HG02840 (cell line): ENCODE results near the gene RAD51AP2.
"Not testable (repeated sequence)": the region's sequence is repeated elsewhere in the genome, so short reads cannot be mapped to it uniquely, and the experiment has no call there.

ENCODE experiments used
- ATAC-seq: cut with Tn5 transposase; IDR thresholded peaks from one replicate; pipeline ENCODE4 v1.9.1; 2021; ENCODE audit warnings: mild to moderate bottlenecking, moderate library complexity, moderate number of reproducible peaks; ENCODE audit not compliant: unreplicated experiment, low FRiP score

Gene RAD51AP2

DNA sequence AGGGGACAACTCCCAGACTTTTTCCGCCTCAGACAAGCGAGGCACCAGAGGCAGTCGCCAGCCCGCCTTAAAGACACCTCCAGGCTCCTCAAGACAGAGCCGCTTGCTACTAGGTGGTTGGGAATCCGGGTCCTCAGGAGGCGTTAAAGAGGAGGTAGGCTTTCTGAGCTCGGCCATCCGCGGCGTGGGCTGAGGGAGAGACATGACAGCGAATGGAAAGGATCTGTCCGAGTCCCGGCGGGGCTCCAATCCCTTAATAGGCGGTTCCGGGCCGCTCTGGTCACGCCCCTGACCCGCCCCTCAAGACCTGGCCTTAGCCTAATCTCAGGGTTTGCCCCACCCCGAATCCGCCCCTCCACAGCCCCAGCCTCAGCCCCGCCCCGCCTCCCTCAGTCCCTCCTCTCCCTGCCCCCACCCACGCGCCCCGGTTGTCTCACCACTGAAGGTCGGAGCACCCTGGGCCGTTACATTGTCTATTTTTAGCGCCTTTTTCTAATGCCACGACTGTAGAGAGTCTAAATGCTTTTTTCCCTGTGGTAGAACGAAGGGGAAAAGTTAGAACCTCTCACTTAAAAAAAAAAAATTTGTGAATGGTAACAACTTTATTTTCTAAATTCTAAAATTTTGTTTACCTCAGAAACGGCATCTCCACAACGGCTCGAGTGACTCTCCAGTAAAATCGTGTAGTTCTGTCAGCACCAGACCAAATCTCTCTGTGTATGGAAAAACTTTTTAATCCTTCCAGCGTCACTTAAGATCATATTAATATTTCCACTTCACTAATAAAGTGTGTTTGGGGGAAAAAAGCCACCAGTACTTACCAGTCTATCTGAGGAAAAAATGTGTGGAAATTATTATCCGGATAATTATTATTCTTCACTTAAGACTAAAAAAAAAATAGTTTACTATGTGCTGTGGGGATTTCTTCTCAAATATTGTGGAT lies at the start of gene RAD51AP2:
RAD51AP2 (minus strand) TSS at position 229 of the 943 bp plus-strand sequence; CDS start at position 204, 25 bp downstream.
- ATAC-seq = peak; percentile 78

DNA sequence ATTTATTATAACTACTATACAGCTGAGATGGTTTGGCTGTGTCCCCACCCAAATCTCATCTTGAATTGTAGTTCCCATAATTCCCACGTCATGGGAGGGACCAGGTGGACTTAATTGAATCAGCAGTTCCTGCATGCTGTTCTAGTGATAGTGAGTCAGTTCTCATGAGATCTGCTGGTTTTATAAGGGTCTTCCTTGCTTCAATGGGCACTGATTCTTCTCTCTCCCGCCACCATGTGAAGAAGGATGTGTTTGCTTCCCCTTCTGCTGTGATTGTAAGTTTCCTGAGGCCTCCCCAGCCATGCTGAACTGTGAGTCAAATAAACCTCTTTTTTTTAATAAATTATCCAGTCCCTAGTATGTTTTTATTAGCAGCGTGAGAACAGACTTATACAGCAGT lies 47.5 kb upstream of the RAD51AP2 start:
- ATAC-seq = not testable (repeated sequence)

DNA sequence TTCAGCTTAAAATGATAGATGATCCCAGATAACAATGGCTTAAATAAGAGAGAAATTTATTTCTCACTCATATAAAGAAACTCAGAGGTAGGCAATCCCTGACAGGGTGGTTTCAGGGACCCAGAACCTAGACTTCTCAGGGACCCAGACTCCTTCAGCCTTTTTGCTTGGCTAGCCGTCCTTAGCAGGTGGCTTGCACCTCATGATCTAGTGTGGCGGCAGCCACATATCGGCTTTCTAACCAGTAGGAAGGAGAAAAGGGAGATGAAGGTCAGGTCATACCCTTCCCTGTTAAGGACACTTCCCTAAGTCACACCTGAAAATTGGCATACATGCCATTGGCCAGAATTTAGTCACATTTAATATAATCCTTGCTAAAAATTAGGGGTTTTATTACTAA lies 40.6 kb upstream of the RAD51AP2 start:
- no peak for ATAC-seq

DNA sequence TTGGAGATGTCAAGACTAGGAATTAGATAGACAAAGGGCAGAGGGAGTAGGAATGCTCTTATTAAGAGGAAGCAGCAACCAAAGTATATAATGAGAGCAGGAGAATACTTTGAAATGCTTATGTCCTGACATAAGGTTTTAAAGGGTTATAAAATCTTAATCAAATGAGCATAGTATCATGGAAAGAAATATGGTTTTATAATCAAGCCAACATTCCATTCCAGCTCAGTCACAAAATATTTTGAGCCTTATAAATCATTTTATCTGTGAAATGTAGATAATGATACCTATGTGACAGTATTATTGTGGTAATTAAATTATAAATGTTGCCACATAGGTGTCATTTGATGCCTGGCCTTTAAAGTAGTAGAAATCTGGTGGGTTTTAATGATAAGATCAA lies 39.8 kb upstream of the RAD51AP2 start:
- ATAC-seq = no peak

DNA sequence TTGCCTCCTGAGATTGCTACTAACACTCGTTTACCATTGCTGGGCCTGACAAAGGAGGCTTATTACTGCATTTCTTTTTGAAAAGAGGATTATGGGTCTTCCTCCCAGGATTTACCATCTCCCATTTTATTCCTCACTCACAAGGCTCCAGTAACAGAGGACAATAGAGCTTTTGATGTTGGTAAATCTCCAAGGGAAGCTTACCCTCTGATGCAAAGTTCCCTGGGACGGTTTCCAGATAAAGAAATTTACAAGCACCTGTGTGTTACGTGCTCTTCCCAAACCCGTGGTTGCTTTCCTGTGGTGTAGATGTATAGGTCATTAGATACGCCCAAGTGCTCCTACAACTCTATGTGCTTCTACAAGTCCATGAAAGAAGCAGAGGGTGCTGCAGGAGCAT lies 39.4 kb upstream of the RAD51AP2 start:
- no peak for ATAC-seq

DNA sequence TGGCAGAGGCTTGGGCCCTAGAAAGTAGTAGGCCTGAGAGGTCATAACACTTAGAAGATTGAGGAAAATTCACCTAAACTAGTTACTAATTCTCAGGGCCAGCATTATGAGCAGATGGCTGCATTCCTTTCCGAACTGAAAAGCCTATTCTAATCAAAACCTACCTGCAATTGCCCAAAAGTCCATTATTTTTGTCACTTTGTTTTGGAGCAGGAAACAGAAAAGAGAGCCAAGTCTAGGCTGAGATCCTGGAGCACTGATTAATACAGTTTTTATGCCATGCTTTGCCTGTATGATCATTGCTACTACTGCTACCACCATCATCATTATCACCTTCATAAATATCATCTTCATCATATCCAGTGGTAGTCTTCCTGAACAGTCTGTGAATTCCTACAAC lies 36.9 kb upstream of the RAD51AP2 start:
- no peak for ATAC-seq

DNA sequence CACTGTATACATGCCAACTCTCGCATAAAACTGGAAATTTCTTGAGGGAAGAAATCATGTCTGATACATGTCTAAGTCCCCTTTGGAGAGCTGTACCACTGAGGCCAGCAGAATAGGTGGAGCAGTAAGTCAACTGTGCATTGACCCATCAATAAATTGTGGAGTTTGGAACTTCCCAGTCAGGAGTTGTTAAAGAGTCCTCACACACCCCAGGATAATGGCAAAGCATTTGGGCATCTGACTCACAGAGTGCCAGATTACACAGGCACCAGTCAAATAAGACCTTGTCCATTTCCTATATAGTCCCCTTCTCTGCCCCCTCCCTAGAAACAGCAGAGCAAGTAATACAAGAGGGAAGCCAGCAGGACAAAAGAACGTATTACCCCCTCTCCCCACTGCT lies 32.7 kb upstream of the RAD51AP2 start:
- no peak for ATAC-seq

DNA sequence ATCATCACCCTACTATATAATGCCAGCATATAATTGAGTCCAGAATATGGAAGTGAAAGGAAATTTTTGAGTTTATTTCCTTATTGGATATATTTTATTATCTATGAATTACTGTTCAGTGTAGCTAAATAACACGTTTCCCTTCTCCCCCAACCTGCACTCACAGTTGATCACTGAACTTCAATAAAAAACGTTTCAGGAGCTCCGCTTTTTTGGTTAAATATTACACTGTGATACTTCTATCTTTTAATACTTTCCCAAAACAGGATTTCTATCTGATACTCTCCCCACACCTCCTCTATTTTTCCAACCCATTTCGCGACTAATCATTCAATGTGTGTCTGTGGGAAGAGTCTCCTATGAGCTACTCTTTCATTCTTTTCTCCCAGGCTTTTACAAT lies 29.5 kb upstream of the RAD51AP2 start:
- ATAC-seq = no peak

DNA sequence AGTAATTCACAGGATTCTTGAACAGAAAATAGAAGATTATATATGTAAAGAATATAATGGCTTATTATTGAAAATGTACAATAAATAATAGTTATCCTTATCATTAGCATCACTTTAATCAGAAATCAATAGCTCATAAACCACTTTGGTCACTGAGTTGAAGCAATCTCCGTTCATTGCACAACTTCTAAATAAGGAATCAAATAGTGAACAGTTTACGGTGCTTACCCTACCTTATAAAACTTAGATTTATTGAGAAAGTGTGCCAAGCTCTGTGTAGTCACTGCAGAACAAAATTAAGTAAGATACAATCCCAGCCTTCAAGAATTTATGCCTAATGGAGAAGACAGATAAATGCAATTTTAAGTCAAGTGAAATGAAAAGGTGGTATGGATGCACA lies 29.0 kb upstream of the RAD51AP2 start:
- ATAC-seq = no peak

DNA sequence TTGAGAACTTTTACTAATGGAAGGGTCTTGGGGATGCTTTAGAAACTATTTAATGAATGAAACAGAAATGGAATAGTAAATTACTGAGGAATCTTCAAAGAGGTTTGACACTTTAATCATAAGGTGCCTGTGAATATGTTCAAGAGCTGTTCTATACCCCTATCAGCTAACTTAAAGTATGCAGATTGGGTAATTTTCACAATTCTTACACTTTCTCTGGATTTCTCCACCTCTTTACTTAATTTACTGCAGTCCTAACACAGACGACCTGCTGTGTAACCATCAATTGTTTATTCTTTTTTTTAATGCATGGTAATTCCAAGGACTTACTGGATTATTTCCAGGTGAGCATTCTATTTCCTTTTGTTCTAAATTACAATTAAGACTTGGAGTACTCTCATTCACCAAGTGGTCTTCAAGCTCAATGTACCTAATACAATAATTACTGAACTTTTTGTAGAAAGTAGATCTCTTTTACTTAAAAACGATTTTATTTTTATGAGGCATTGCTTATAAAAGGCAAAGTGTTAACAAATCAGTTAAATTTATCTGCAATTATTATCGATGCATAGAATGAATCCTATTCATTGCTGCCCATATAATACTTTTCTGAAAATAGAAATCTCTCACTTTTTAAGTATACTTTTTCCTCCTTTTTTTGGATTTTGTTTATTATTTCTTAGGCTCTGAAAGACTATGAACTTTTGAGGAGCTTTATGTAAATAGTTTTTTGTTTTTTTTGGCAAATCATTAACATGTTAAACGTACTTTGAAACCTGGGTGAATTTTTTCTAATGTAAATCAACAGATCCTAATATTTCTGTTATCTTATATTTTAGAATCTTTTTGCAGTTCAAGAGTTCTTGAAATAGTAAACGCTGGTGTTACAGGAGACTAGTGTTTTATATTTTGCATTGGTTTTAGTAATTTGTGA lies 27.7 kb upstream of the RAD51AP2 start:
- ATAC-seq = no peak

DNA sequence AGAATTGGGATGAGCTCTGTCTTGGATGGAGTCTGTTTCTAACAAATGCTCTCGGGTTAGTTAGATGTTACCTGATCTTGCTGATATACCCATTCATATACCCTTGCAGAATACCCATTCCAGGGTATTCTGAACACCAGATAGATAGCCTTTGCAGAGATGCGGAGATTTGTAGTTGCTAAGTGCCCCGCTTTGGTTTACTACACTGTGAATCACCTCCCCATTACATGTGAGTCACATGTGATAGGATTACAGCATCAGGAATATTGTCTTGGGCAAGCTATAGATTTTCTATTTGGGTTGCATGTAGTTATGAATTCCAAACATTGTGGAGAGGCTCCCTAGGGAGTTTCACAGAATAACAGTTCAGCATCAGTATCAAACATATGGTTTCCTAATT lies 26.0 kb upstream of the RAD51AP2 start:
- ATAC-seq = no peak

DNA sequence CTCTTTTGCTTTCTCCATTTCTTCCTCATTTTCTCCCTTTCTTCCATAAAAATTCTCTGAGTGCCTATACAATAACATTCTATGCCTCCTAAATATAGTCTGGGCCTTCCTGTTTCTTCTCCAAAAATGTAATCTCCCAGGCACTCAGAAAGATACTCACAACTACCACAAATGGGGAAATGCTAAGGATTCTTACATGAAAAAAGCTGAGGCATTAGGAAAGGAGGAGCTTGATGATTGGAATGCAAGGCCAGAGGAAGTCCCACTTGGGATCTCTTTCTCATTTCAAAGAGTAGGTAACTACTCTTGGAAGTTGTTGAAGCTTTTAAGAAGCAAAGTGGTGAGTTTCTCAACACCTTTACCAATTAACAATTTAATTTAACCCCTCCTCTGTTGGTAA lies 25.6 kb upstream of the RAD51AP2 start:
- ATAC-seq = no peak

DNA sequence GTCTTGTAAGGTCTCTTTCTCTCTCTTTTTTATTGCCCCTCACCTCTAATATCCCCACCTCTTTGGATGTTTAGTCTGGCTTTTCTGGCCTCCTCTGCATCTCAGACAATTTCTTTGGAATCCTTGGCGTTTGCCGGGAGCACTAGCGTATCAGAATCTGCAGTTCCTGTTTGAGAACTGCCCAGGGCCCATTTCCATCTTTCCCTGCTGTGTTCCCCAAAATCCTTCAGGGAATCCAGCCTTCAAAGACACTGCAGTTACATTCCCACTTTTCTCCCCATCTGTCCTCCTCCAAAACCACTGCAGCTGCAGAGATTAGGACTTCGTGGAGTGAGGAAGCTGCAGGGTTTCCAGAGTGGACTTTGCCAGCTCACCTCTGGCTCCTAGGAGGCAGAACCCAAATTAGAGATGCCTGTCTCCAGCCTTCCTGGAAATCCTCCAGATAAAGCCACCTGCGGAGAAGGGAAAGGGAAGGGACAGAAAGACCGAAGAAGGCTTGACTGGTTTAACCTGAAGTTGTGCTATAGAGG lies 25.0 kb upstream of the RAD51AP2 start:
- no peak for ATAC-seq

DNA sequence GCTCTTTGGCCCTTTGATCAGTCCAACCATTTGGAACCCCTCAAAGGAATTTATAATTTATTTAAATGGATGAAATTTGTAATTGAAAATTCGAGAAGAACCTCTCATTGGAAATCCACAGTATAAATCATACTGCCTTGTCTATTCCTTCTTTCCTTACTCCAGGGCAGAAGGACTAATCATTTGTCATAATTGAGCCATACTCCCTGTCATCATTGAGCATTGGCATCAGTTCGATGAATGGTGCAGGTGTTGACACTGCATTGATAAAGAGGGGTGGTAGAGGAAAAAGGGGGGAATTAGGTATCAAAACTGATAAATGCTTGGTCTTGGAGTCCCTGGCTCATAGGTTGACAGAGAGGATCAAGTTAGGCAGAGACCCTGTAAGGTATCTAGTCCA lies 24.2 kb upstream of the RAD51AP2 start:
- no peak for ATAC-seq

DNA sequence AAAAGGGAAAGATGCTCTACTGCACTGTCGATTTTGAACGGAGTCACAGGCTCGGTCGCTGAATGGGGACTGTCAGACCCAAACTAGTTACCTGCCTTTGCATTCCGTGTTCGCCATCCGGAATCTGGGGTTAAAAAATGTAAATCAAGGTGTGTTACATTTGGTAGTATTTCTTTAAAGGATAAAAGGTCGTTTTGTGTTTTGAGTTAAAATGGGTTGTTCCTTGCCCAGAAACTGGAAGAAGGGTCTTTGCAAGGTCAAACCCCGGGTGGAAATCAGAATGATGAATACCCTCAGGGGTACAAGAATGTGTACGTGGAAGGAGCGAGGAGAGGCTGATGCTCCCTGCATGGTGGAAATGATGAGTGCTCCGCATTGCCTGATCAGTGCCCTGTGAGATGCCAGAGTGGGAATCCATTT lies 23.3 kb upstream of the RAD51AP2 start:
- no peak for ATAC-seq

DNA sequence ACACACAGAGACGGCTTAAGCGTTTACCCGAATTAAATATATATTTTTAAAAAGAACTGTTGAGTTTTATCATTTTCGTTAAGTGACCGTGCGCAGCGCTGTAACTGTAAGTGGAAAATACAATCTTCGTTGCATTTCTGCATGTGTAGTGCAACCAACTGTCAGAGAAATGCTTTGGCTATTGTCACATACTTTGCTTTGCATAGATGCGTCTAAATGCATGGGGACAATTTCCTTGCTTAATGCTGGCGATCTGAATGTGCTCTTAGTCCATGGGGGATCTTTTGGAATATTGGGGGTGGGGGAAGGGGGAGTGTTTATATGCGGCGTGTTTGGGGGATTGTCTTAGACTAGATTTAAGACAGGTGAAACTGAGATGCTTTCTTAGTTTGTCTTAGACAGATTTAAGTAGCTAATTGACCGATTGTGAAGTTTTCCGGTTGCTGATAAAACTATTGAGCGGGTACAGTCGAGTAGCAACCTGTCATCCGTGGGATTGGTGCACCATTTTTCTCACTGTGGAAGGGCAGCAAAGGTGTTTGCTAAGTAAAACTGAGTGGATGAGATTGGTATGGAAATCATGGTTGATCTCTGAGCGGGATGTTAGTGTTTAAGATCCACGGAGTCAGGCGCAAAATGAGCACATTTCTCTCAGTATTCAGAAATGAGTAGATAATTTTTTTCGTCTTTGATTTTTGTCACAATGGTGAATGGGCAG lies 22.7 kb upstream of the RAD51AP2 start:
- ATAC-seq = no peak

DNA sequence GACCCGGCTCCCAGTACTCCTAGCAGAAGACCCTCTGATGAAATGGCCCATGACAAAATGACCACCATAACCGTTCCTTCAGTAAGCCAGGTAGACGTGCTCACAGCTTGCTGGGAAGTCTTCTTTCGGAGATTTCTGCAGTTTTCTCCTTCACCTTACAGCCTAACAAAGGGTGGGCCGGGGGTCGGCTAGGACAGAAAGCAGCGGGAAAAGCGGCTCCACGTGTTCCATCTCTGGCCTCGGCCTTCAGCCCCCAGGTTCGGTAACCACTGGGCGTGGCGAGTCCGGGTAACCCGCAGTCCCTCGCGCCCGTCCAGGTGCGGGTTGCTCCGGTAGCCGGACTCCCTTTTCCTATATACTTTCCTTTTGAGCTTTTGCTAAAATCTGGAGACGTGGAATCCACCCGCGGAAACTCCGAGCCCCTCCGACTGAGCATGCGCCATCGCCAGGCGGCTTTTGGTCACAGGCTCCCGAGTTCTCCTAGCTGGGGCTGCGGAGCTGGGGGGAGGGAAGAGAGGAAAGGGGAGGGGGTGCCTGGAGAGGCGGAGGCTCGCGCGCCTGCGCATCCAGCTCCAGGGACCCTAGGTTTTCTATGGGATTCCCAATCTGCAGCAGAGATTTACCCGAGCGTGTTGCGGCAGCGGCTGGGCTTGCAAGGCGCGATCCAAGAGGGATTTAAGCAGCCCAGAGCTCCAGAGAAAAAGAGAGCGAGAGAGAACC lies 22.0 kb upstream of the RAD51AP2 start, which contains the start of gene VSNL1:
VSNL1 (plus strand) TSS at position 604 of the 720 bp plus-strand sequence. CDS start 51,379 bp downstream, outside the sequence.
- no peak for ATAC-seq

DNA sequence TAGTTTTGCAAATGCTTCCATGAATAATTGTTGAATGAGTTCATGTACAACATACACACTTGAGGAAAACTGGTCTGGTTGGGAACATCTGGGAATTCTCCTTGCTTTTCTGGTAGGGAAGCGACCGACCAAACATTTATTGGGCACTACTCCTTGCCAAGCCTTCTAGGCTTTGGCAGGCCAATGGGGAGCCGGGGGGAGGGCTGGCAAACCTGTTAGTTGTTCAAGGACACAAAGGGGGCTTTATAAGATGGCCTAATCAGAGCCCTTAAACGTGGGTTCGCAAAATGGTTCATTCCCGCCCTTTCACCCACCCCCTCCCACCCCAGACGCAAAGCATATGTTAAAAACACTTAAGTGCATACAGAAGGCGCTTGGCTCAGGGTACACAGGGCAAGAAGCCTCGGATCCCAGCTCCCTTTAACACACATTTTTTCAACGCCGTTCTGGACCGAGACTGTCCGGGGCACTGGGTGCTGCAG lies 21.4 kb upstream of the RAD51AP2 start:
- no peak for ATAC-seq

DNA sequence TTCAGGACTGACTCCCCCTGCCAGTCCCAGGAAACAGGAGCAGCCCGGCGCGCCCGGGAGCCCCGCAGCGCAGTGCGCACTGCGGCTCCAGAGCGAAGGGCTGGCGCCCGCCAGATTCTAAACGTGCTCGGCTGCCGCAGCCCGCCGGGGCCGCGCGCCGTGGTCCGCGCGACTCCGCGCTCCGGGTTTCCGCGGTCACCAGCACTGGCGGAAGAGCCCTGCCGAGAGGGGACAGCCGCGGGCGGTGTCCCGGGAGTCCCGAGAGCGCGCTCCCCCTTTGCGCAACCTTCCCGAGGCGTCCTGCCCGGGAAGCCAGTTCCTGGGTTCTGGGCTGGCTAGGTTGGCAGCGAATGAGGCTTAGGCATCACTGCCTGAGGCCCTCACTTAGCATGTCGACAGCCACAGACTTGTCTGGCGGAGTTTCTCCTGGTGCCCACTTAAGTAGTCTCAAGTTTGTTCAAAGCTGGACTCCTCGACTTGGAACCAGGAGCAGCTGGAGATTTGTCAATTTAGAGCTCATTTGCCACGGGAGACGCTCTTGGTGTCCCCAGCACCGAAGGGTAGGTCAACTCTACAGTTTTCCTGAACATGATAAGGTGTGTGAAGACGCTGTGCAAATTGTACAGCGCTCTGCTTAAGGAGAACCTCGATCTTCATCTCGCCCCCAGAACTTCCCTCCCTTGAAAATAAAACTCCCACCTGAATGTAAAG lies 20.8 kb upstream of the RAD51AP2 start:
- ATAC-seq = no peak
